Loucy (cell line): ENCODE measurements around the gene GIPC3.

ENCODE experiments used
- H2AFZ ChIP-seq: fragments of 200-600 bp; sonication (generic); 2 replicates; pipeline ENCODE4 v1.6.0; 2016; ENCODE audit warnings: antibody characterized with exemption, mild to moderate bottlenecking, low read length, moderate library complexity
- H3F3A ChIP-seq: fragments of 200-600 bp; 2 replicates; pipeline ENCODE4 v1.6.0; 2016; ENCODE audit warnings: antibody characterized with exemption, low read depth, mild to moderate bottlenecking
- H3K27me3 ChIP-seq: fragments of 200-600 bp; sonication (generic); 2 replicates; pipeline ENCODE4 v1.6.1; 2014; ENCODE audit warnings: low read length, mild to moderate bottlenecking; ENCODE audit not compliant: insufficient read depth, poor library complexity, severe bottlenecking
- H3K36me3 ChIP-seq: fragments of 200-600 bp; sonication (generic); 2 replicates; pipeline ENCODE4 v1.6.1; 2016; ENCODE audit warnings: low read length; ENCODE audit not compliant: insufficient read depth
- H3K4me1 ChIP-seq: fragments of 200-600 bp; sonication (generic); 2 replicates; pipeline ENCODE4 v1.5.1; 2014; ENCODE audit warnings: low read length, mild to moderate bottlenecking; ENCODE audit not compliant: insufficient read depth, poor library complexity, severe bottlenecking
- H3K4me2 ChIP-seq: fragments of 200-600 bp; sonication (generic); 2 replicates; pipeline ENCODE4 v1.6.0; 2014; ENCODE audit warnings: antibody characterized with exemption, low read length, low read depth, mild to moderate bottlenecking; ENCODE audit not compliant: poor library complexity, severe bottlenecking
- H3K4me3 ChIP-seq: fragments of 200-600 bp; sonication (generic); 2 replicates; pipeline ENCODE4 v1.5.1; 2014; ENCODE audit warnings: low read length, mild to moderate bottlenecking, mixed read lengths; ENCODE audit not compliant: poor library complexity, severe bottlenecking
- H3K79me2 ChIP-seq: fragments of 200-600 bp; sonication (generic); 2 replicates; pipeline ENCODE4 v1.6.1; 2014; ENCODE audit warnings: low read length; ENCODE audit not compliant: insufficient read depth
- H3K9ac ChIP-seq: fragments of 200-600 bp; sonication (generic); 2 replicates; pipeline ENCODE4 v1.6.0; 2014; ENCODE audit warnings: mild to moderate bottlenecking, low read depth, low read length, moderate library complexity; ENCODE audit not compliant: poor library complexity, severe bottlenecking
- H3K9me2 ChIP-seq: fragments of 200-600 bp; sonication (generic); replicated peaks from 2 replicates; pipeline ENCODE4 v1.6.1; 2016; ENCODE audit warnings: low read depth, low read length, mixed read lengths
- H3K9me3 ChIP-seq: fragments of 200-600 bp; sonication (generic); 2 replicates; pipeline ENCODE4 v1.6.1; 2014; ENCODE audit warnings: mild to moderate bottlenecking, antibody characterized with exemption, low read length, low read depth; ENCODE audit not compliant: insufficient read depth
- H4K20me1 ChIP-seq: fragments of 200-600 bp; sonication (generic); 2 replicates; pipeline ENCODE4 v1.6.0; 2014; ENCODE audit warnings: antibody characterized with exemption, low read length, mild to moderate bottlenecking; ENCODE audit not compliant: insufficient read depth, poor library complexity, severe bottlenecking
- CTCF ChIP-seq: fragments of 200-600 bp; sonication (generic); conservative IDR thresholded peaks from 2 replicates; pipeline ENCODE4 v1.5.1; 2014; ENCODE audit warnings: mild to moderate bottlenecking, antibody characterized with exemption, low read length
- EZH2phosphoT487 ChIP-seq: fragments of 200-600 bp; IDR thresholded peaks from 2 replicates; pipeline ENCODE4 v1.6.1; 2018; ENCODE audit warnings: antibody characterized with exemption, mild to moderate bottlenecking, moderate library complexity, borderline replicate concordance

The GIPC3 gene

GRCh38 chr19:3573858-3574637 lies 11.2 kb upstream of the GIPC3 start:
- H3F3A ChIP-seq: no peaks in the 10 kb centered on the region
- H4K20me1 ChIP-seq: peaks cover 22% of the 10 kb centered on the region
- no peaks in the 10 kb centered on the region for H3K9me3 ChIP-seq
- peaks cover 7% of the 10 kb centered on the region; the same call in 1 of the 2 replicates for H3K36me3 ChIP-seq
- H2AFZ ChIP-seq: no peak overlapping the region
- peak overlapping the region; percentile 87 for H3K9ac ChIP-seq
- H3K4me2 ChIP-seq: peak overlapping the region; percentile 85
- peaks cover 9% of the 10 kb centered on the region for H3K79me2 ChIP-seq
- H3K4me1 ChIP-seq: peaks cover 8% of the 10 kb centered on the region
- no peaks in the 10 kb centered on the region for H3K27me3 ChIP-seq
- H3K9me2 ChIP-seq: no peaks in the 10 kb centered on the region
- peak overlapping the region; percentile 99 for H3K4me3 ChIP-seq
- TF ChIP-seq CTCF (no peak), EZH2phosphoT487 (no peak)

- Histone ChIP-seq H3K4me1 (peaks cover 8% of the 10 kb centered on the region), H2AFZ (no peak overlapping the region), H3K9me3 (no peaks in the 10 kb centered on the region), H3F3A (0 out of 2 replicates have a peak, but pooled peaks cover 2% of the 10 kb centered on the region), H3K9me2 (no peaks in the 10 kb centered on the region), H3K27me3 (no peaks in the 10 kb centered on the region), H3K9ac (no peak overlapping the region), H3K36me3 (peaks cover 7% of the 10 kb centered on the region; the same call in 1 of the 2 replicates), H4K20me1 (peaks cover 22% of the 10 kb centered on the region), H3K4me3 (no peak overlapping the region), H3K4me2 (no peak overlapping the region), H3K79me2 (peaks cover 9% of the 10 kb centered on the region)
- peak; percentile 45; the same call in 1 of the 2 replicates for TF ChIP-seq CTCF
- no peak for TF ChIP-seq EZH2phosphoT487
Observed at GRCh38 chr19:3575260-3575741, 10.0 kb upstream of the GIPC3 start.

GRCh38 chr19:3575949-3576673 lies 9.2 kb upstream of the GIPC3 start:
- no peak overlapping the region for H3K4me2 ChIP-seq
- no peak overlapping the region for H3K9ac ChIP-seq
- H3K4me3 ChIP-seq: no peak overlapping the region

More at GRCh38 chr19:3575949-3576673, 9.2 kb upstream of the GIPC3 start:
- no peaks in the 10 kb centered on the region for H3K27me3 ChIP-seq
- peaks cover 7% of the 10 kb centered on the region; the same call in 1 of the 2 replicates for H3K36me3 ChIP-seq
- H3K9me2 ChIP-seq: no peaks in the 10 kb centered on the region
- H2AFZ ChIP-seq: no peak overlapping the region
- H3K79me2 ChIP-seq: peaks cover 9% of the 10 kb centered on the region
- H3K4me1 ChIP-seq: peaks cover 8% of the 10 kb centered on the region
- TF ChIP-seq CTCF: no peak
- TF ChIP-seq EZH2phosphoT487: no peak
- 0 out of 2 replicates have a peak, but pooled peaks cover 3% of the 10 kb centered on the region for H3F3A ChIP-seq
- H3K9me3 ChIP-seq: no peaks in the 10 kb centered on the region
- H4K20me1 ChIP-seq: peaks cover 22% of the 10 kb centered on the region
